NCI-H82 treated with DMSO at 0.1 percent for 48 hours (cell line): ENCODE data around the gene PLAAT4.
"Not testable (repeated sequence)": the region's sequence is repeated elsewhere in the genome, so short reads cannot be mapped to it uniquely, and the experiment has no call there.

ENCODE experiments used
- DNase-seq: peaks from one replicate; lab custom pipeline; 2025; ENCODE audit not compliant: unreplicated experiment; lab: John Stamatoyannopoulos, UW

PLAAT4 gene

DNA sequence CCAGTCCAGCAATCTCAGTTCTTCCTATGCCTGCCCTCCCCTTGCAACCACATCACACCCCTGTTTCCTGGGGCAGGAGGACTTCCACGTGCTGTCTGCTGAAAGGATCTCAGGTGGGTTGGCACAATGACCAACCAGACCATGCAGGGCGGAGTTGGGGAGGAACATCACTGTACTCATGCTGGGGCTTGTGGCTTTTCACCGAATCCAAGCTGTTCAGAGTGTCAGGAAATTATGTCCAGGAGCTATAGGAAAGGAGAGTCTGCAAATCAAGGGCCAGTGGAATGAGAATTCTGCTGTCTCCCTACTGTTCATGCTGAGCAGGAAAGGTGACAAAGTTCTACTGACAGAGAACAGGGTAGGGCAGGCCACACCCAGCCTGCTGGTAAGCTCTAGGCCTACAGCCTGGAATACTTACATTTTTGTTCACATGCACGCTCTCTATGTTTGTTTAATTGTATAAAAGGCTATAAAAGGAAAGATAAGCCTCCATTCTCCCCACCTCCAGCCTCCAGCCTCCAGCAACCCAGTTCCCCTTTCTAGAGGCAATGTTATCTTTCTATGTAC lies 28.3 kb downstream of the PLAAT4 start:
- DNase-seq = no peak

DNA sequence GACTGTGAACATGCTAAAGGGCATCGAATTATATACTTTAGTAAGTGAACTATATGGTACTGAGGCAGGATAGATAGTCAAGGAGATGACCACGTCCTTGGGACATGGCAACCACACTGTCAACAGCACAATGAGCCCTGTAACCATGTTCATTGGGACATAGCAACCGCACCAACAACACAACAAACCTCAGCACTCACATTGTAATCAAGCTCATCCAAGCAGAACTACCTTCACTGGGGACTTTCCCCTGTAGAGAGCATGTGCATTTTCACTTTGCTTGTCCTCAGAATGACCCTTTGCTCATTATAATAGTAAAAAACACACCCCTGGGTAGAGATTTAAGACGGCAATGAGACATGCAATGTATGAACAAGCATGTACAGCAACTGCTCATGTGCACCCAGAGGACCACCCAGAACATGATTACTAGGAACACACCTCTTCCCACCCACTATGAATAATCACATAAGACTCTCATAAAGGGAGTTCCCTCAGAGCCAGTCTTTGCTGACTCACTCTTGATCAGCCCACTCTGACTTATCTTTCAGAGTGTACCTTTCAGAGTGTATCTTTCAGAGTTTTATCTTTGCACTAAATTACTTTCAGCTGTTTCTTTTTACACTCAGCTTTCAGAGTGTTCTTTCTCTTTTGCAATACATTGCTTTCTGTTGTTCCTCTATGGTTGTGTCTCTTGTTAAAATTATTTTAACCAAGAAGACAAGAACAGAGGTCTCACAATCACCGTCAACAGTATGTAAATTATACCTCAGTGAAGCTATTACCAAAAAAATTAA lies 30.6 kb downstream of the PLAAT4 start:
- DNase-seq = no peak

DNA sequence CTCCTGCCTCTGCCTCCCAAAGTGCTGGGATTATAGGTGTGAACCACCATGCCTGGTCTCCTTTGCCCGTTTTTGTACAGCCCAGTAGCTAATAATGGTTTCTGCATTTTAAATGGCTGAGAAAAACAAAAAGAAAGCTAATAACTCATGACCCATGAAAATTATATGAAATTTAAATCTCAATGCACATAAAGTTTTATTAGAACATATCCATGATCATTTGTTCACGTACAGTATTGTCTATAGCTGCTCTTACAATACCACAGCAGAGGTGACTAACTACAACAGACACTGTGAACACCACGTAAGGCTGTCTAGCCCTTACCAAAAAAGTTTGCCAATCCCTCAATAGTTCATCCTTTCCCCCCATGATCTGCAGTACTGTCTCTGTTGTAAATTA lies 33.0 kb downstream of the PLAAT4 start:
- DNase-seq = no peak

DNA sequence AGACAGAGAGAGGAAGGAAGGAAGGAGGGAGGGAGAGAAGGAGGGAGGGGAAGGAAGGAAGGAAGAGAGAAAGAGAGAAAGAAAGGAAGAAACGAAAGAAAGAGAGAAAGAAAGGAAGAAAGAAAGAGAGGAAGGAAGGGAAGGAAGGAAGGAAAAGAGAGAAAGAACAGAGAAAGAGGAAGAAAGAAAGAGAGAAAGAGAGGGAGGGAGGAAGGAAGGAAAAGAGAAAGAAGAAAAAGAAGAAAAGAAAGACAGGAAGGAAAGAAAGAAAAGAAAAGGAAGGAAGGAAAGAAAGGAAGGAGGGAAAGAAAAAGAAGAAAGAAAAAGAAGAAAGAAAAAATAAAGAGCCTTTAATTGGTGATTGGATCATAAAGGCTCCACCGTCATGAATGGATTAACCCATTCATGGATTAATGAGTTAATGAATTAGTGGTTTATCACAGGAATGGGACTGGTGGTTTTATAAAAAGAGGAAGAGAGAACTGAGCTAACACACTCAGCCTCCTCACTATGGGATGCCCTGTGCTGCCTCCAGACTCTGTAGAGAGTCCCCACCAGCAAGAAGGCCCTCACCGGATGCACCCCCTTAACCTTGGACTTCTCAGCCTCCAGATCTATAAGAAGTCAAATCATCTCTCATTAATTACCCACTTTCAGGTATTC lies 35.5 kb downstream of the PLAAT4 start:
- no peak for DNase-seq

DNA sequence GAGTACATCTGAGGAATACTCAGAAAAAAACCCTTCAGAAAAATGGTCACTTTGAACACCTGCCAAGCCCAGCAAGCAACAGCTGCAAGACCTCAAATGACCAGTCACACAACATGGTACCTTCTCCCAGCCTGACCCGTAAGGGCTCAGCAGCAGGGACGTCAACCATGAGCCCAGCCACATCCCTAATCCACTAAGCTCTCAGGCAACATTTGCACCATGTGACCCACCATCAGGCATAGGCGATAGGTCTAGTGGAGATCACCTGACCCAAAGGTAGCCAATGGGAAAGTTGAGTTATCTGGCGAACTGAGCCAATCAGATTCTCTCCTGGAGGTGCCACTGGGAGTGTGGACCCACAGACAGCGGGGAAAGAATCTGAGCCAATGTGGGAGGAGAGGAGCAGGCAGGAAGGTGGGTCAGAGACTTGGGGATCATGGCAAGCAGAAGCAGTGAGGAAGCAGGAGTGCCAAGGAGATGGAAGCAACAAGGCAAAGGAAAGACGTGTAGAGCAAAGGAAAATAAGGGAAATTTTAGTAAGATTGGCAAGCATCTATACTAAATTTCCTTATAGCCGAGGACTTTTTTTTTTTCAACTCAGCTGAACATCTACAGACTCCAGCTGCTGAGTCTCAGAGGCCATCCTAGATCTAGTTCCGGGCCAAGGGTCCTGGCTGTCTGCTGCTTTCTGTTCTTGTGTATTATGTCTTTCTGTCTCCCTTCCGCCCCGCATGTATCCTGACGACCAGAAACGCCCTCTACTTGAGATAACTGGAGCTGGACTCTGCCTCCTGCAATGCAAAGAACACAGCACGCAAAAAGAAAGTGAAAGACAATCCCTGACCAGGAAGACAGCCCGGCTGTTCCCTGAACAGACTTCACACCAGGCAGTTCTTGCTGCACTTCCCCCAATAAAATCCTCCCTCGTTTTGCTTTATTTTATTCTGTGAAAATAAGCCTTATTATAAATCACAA lies 37.6 kb downstream of the PLAAT4 start:
- no peak for DNase-seq

DNA sequence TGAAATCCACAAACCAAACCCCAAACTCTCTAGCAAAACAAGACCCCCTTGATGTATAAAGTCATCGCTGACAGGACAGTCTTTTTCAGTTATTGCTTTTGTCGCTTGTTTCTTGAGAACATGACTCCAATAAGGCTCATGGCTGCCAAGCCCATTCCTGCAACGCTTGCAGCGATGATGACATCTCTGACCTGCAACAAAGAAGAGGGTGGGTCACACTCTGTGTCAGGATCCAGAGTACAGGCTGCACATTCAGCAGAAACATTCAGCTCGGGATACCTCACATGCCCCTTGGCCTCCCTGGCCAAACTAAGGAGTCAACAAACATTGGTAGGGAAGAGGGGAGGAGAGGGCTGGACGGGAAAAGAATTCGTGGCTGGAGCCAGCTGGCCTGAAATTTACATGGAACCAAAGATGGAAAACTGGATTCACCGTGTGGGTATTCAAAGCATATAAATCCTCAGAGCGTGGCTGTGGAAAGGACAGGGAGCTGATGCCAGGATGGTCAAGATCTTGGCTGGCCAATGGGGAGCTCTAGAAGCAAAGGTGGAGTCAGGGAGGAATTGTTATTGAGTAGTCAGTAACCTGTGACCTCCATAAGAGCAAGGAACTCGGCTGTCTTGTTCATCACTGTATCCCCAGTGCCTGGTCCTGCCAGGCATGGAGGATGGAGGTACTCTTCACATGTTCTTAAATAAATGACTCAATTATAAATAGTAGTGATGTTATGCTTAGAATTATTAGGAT lies 38.4 kb downstream of the PLAAT4 start:
- DNase-seq = no peak

DNA sequence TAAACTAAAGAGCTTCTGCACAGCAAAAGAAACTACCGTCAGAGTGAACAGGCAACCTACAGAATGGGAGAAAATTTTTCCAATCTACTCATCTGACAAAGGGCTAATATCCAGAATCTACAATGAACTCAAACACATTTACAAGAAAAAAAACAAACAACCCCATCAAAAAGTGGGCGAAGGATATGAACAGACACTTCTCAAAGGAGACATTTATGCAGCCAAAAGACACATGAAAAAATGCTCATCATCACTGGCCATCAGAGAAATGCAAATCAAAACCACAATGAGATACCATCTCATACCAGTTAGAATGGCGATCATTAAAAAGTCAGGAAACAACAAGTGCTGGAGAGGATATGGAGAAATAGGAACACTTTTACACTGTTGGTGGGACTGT lies 42.3 kb downstream of the PLAAT4 start:
- DNase-seq = not testable (repeated sequence)

DNA sequence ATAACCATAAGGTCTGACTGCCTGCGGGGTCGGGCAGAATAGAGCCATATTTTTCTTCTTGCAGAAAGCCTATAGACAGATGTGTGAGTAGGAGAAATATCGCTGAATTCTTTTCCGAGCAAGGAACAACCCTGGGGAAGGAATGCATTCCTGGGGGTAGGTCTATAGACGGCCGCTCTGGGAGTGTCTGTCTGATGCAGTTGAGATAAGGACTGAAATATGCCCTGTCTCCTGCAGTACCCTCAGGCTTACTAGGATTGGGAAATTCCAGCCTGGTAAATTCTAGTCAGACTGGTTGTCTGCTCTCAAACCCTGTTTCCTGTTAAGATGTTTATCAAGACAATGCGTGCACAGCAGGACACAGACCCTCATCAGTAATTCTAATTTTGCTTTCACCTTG lies 44.6 kb downstream of the PLAAT4 start:
- DNase-seq = not testable (repeated sequence)

DNA sequence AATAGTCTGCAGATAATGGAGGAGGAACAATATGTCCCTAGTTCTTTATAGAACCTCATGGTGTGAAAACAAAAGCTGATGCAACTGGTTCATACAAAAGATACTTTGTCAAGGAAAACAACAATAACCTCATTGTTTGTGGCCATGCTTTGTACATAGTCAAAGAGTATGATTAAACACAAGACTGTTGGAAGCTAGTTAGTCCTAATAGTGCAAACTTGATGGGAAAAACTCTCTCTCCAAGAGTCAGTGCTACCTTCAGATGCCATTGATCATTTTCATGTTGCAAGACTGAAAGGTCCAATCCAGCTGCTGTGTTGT lies 46.7 kb downstream of the PLAAT4 start:
- DNase-seq = no peak

DNA sequence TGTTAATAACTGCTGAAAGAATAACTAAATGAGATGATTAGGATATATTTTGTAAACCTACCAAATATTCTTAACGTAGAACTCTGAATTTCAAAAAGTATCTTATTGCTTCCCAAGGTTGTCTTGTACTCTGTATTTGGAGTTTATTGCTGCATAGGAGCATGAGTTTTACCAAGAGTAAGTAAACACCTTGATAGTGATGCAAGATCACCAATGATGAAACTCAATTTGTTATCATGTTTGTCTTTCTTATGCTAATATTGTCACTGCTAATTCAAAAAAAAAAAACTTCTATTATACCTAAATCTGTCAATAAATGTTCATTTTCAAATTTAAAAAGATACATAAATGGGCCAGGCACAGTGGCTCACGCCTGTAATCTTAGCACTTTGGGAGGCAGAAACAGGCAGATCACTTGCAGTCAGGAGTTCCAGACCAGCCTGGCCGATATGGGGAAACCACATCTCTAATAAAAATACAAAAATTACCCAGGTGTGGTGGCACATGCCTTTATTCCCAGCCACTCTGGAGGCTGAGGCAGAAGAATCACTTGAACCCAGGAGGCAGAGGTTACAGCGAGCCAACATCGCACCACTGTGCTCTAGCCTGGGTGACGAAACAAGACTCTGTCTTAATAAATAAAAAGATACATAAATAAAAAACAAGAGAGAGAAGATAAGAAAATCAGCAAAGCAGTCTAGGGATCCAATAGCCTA lies 50.0 kb downstream of the PLAAT4 start:
- DNase-seq = no peak

DNA sequence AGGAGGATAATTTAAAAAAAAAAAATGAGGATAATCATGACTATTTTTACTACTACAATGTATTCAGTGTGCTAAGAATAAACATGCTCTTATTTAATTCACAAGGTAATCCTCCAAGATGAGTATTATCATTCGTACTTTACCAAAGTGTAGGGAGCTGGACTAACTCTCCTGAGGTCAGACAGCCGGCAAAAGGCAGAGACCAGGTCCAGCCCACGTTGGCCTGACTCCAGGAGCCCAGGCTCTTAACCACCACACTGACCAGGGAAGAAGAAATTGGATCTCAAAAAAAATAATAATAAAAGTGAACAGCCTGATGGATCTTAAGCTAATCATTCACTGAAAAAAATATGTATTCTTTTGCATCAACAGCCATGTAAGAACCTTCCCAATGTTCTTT lies 52.4 kb downstream of the PLAAT4 start:
- DNase-seq = no peak

DNA sequence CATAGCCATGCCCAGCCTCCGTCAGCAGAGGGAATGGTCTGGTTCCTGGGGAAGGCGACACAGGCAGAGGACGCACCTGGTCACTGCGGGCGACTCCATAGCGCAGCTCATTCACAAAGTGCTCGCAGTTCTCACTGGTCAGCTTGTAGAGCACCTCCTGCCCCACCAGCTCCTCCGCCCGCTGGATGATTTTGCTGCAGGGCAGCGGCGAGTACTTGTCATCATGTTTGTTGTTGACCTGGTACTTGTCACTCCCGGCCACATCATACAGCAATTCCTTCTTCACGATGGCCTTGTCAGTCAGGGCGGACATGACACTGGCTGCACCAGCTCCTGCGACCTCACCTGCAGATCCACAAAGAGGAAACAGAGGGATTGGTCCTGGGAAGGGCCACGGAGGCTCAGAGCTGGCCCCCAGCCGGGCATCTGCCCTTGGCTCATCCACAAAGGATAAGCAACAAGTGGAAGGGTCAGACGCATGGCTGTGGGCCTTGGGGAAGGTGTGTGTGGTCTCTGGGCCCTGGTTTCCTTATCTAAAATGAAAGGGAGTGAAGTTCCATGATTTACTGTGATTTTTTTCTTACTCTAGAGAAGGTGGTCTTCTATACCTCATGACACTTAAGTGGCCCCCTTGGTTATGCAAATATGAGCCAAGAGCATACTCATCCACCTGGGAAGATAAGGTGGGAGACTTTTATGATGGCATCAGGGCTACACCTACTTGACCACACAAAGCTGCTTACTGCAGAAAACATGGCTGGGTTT lies 53.6 kb downstream of the PLAAT4 start:
- no peak for DNase-seq

DNA sequence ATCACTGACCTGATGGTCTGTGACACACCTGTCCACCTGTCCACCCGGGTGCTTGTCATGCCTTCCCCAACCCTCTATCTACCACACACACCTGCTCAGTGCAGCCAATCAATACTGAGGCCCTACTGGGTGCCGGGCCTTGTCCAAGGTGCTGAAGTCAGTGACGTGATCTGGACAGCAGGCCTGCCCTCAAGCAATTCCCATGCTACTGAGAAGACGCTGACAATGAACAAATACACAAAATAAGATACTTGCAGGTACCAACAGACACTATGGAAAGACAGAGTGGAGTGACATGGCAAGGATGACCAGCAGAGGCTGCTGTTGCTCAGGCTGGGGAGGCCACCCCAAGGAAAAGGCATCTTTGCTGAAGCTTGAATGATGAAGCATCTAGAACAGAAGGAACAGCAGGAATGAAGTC lies 56.4 kb downstream of the PLAAT4 start:
- DNase-seq = no peak

DNA sequence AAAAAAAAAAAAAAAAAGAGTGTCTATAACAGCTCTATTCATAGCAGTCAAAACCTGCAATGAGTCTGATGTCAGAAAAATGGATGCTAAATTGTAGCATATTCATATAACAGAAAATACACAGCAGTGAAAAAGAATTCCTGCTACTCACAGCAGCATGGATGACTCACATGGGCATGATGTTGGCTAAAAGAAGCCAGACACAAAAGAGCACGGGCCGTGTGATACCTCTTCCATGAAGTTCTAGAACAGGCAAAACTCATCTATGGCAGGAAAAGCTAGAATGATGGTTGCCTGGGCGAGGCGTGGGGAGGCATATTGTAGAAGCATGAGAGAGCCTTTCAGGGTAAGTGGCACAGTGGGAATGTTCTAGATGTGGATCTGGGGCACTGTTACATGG lies 58.7 kb downstream of the PLAAT4 start:
- DNase-seq = no peak
